GM04503 (cell line): Measurements from ENCODE around the gene FBXW4.

Experiments
- DNase-seq: peaks from one replicate; pipeline ENCODE4 v3.0.0-alpha.2; 2012; ENCODE audit warnings: low read depth

Gene FBXW4

DNA sequence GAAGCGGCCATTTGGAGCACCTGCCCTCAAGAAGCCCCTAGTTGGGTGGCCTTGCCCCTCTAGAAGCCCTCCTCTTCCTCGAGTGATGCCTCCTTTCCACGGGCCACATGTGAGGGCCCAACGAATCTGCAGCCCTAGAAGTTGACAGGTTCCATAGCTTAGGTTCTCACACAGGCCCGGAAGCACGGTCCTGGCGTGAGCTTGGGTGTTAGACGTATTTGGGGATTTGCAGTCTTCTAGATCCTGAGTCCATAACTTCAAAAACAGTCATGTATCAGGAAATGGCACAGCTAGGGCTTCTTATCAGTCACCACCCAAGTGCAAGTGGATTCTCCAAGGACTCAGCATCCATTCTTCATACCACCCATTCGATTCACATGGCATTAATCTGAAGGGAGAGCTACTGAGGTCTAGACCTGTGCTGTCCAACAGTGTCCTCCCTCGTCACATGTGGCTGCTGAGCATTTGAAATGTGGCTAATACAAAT lies 477 bp upstream of the FBXW4 start:
- no peak for DNase-seq

GRCh38 chr10:101693978-101694673 lies 844 bp downstream of the FBXW4 start:
- no peak for DNase-seq

DNA sequence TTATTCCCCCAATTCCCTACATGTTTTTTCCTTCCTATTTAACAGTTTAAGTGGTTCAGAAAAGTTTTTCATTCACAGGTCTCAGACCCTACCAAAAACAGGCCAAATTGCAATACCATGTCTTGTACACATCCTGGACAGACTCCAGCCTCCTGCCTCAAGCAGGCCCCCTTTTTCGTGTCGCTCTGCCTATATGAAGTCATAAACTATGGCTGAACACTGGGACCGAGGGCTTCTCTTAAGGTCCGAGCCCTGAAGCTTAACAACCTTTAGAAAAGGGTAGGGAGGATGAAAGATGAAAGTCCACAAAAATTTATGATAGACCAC lies 1.4 kb downstream of the FBXW4 start:
- DNase-seq: no peak

DNA sequence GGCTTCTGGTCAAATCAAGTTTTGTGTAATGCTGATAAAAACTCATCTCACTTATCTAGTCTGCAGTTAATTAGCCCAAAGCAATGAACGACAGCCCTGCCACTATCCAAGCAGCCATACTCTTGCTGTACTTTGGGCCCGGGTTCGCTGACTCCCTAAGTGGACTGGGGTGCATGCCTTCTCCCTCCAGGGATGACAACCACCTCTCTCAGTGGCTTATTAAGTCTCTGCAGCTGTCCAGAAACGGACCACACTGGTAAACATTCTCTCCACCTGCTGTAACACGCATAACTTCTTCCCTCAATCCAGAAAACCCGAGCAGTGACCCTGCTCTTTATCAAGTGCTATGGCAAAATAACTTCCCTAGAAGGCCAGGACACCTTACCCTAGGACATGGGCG lies 3.9 kb downstream of the FBXW4 start:
- no peak for DNase-seq

DNA sequence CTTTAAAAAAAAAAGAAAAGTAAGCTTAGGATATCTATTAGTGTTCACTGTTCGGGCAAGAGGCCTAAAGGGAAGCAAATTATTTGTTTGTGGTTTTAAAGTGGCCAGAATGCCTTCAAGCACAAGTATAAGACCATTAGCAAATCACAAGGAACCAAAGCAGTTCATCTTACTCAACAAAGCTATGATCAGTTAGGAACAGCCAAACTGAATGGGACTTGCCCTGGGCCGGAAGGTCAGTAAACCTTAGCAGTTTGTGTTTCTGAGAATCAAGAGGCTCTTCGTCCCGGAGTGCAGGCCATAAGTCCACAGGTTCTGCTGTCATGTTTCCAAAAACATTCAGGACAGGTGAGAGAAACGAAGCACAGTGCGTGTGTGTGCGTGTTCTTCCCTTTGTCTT lies 4.5 kb downstream of the FBXW4 start:
- no peak for DNase-seq

GRCh38 chr10:101687071-101687658 lies 7.8 kb downstream of the FBXW4 start:
- no peak for DNase-seq

DNA sequence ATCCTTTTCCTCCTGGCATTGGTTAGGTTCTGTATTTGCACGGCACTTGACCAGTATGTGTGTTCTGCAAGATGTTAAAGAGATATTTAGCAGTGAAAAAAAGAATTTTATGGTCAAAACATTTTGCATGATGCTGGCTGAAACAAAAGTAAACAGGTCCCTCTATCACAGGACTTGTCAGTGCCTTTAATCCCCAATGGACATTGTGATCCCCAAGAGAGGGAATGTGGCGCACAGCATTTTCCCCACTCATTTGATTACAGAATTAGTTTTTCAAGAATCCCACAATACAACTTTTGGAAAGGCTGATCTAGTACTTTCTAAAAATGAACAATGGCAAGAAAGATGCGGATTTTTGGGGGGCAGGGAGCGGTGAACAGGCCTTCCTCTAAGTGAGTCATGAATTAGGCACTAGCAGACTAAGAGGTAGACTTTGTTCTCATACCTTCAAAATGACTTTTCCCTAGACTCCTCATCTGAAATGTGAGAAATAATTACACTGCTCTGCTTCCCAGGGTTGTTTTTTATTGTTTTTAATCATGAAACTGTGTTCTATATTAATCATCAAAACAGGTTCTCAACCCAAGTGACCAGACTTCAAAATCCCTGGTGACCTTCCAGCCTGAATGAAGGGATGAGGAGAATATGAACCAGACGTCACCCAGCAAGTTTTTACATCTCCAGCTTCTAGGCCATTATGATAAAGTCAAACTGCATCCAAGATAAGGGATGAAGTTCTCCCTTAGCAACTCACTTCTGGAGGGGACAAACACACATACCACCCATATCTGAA lies 8.6 kb downstream of the FBXW4 start:
- DNase-seq: no peak

GRCh38 chr10:101684782-101685181 lies 10.2 kb downstream of the FBXW4 start:
- no peak for DNase-seq

DNA sequence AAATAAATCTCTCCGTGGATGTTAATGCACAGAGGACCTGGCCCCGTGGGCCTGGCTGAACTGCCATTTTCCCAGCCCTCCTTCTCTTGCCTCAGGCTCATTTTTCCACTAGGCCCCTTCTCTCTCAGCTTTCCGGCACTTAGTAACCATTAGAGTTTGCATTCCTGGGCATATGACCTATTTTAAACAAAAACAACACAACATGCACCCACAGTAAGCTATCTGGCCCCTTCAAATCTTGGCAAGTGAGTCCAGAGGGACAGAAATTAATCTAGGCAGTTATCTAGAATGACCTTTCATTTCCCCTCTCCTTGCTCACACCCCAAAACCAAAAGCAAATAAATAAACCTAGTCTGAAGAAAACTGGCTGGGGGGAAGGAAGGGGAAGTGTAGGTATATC lies 11.7 kb downstream of the FBXW4 start:
- DNase-seq: no peak

- no peak for DNase-seq
Measured at GRCh38 chr10:101682172-101682825, 12.7 kb downstream of the FBXW4 start.

GRCh38 chr10:101676565-101676964 lies 18.4 kb downstream of the FBXW4 start:
- no peak for DNase-seq

DNA sequence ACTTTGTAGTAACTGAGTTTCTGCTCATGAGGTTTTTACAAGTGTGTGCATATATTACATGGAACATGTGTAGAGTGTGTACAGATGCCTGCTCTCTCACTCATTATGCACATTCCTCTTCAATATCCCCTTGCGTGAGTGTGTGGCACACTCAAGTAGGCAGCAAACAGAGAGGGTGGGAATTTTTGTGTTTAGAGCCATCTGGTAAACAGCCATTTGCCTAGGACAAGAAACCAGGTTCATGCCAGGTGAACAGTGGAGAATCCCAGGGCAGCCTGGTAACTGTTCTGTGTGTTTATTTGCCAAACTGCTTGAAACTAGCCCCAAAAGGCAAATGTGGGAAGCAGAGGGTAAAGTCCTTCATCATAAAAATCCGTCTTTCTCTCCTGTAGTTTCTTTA lies 19.9 kb downstream of the FBXW4 start:
- DNase-seq: no peak

DNA sequence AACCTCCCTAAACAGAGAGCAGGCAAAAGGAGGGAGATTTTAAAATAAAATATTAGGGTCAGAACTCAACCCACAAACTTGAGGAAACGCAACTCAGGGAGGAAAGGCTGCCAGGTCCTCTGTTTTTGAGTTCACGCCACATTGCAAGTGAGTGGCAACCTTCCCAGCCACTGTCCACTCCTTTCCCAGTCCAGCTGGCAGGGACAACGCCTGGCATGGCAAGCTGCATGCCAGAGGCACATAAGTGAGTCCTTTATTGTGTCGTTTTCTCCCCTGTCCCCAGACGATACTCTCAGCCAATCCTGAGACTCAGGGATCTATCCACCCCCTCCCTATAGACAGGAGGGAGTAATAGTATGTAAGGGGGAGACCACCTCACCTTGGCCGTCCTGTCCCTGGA lies 22.4 kb downstream of the FBXW4 start:
- no peak for DNase-seq

DNA sequence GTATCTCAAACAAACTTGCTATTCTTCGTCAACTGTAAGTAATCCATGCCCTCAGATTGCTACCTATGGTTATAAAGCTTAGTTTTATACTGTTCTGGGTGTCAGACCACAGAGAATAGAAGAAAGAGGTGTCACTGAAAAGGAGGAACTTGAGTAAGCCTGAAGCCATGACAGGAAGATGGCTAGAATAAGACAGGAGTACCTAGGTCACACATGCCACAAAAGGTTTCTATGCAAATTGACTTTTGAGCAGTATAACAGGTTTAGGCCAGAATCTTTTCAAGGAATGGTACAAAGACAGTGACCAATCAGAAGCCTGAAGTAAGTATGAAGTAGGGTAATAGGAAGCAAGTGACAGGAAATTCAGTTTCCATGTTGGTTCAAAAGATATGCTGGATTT lies 23.5 kb downstream of the FBXW4 start:
- no peak for DNase-seq

DNA sequence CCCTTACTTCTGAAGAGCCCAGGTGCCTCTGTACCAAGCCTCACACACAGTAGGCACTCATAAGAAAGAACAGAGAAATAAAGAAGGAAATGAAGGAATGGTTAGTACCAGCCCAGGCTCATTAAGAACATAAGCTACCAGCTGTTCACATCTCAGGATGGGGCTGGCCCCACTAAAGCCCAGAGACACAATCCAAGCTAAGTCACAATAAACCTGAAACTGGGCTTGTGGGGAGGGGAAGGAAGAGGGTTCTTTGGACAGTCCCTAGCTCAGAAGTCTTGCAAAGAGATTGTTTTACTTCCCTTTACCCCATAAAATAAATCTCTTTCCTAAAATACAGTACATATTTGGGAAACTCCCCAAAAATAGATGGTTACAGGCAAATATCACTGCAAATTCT lies 24.3 kb downstream of the FBXW4 start:
- no peak for DNase-seq

GRCh38 chr10:101669181-101669580 lies 25.8 kb downstream of the FBXW4 start:
- no peak for DNase-seq

GRCh38 chr10:101668566-101668965 lies 26.4 kb downstream of the FBXW4 start:
- DNase-seq: no peak

- DNase-seq: no peak
Measured at GRCh38 chr10:101666083-101666482, 28.9 kb downstream of the FBXW4 start.

GRCh38 chr10:101663097-101663496 lies 31.9 kb downstream of the FBXW4 start:
- no peak for DNase-seq

DNA sequence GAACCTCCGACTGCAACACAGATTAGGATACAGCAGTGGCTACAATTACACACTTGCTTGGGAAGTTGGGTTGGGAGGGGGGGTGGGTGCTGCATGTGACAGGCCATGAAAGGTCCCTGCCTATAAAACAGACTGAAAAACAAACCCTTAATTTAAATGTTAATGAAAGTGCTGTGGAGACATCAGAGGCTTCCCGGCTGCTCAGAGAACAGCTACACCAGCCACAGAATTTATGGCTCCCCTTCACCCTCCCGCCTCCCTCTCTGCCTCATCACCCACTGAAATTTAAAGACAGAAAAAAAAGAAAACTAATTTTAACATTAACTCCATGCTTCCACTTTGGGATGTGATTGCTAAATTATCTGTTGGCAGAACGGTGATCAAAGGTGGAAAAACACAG lies 34.7 kb downstream of the FBXW4 start:
- DNase-seq: no peak

- no peak for DNase-seq
Measured at GRCh38 chr10:101658975-101659374, 36.0 kb downstream of the FBXW4 start.

GRCh38 chr10:101656890-101657289 lies 38.1 kb downstream of the FBXW4 start:
- no peak for DNase-seq

DNA sequence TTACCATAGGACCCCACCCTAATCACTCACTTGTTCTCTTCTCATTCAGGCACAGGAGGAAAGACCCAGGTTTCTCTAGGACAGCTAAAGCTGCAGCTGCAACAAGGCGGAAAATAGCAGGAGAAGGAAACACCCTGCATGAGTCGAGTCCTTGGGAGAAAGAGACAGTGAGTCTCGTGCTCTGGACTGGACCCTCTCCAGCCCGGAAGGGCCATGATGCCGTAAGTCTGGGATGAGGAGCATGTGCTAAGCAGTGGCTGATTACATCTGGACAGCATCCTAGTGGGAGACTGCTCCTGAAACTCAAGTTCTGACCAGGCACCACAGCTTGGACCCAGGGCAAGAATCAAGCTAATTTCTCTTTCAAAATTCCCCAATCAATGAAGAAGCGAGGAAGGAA lies 39.4 kb downstream of the FBXW4 start:
- DNase-seq: peak; percentile 16
